ENCODE measurements around the gene GLB1L2.

The GLB1L2 gene

DNA sequence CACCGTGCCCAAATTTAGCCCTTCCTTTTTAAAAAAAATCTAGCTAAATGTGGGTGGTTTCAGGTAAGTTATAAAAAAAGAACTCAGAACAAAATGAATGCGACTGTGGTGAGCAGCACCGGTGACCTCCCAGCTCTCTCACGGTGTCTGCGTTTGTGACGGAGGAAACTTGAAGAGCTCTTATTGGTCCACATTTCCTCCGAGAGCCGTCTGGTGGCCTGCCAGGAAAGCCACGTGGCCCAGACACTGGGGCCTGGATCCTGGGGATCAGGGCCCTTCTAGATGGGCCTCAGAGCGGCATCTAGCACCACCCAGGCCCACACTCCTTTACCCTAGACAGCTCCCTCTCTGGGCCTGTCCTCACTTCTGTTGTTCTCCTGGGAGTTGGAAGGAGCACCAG, 40.7 kb downstream of the GLB1L2 start:
- Histone ChIP-seq H3K4me3 (ENCODE audit: low read depth in 1 of 2, low read length in 2 of 2) (no peak overlapping the region), H3K27me3 (ENCODE audit: control insufficient read depth in 1 of 2, insufficient read depth in 2 of 2, low read length in 2 of 2) (no peaks in the 10 kb centered on the region), H3K27ac (ENCODE audit: low read depth, low read length) (no peak overlapping the region), H3K4me1 (ENCODE audit: insufficient read depth, low read length) (no peaks in the 10 kb centered on the region), H3K9me3 (ENCODE audit: low read length) (no peaks in the 10 kb centered on the region), H3K9ac (ENCODE audit: low read length) (no peak overlapping the region), H3K36me3 (ENCODE audit: insufficient read depth, low read length) (no peaks in the 10 kb centered on the region)

DNA sequence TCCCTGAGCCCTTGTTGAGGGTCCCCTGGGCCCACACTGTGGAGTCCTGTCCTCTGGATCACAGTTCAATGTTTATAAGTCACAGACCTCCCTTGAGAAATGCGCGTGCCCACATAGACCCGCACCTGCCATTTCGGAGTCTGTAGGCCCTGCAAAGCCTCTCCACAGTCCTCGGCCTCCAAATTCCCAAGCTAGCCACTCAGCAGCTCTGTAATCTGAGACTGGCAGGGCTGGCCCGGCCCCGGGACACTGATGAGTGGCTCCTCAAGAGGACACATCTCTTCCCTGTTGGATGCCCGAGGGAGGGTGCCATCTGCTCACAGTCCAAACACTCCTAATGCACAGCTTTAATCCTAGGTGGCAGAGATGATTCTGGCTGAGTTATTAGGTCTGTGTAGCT, 41.2 kb downstream of the GLB1L2 start:
- H3K4me1 ChIP-seq (ENCODE audit: insufficient read depth, low read length), result no peaks in the 10 kb centered on the region
- no peak overlapping the region for H3K9ac ChIP-seq (ENCODE audit: low read length)
- H3K9me3 ChIP-seq (ENCODE audit: low read length), result no peaks in the 10 kb centered on the region
- H3K27ac ChIP-seq (ENCODE audit: low read depth, low read length), result no peak overlapping the region
- no peaks in the 10 kb centered on the region for H3K27me3 ChIP-seq (ENCODE audit: control insufficient read depth in 1 of 2, insufficient read depth in 2 of 2, low read length in 2 of 2)
- no peak overlapping the region for H3K4me3 ChIP-seq (ENCODE audit: low read depth in 1 of 2, low read length in 2 of 2)
- no peaks in the 10 kb centered on the region for H3K36me3 ChIP-seq (ENCODE audit: insufficient read depth, low read length)

DNA sequence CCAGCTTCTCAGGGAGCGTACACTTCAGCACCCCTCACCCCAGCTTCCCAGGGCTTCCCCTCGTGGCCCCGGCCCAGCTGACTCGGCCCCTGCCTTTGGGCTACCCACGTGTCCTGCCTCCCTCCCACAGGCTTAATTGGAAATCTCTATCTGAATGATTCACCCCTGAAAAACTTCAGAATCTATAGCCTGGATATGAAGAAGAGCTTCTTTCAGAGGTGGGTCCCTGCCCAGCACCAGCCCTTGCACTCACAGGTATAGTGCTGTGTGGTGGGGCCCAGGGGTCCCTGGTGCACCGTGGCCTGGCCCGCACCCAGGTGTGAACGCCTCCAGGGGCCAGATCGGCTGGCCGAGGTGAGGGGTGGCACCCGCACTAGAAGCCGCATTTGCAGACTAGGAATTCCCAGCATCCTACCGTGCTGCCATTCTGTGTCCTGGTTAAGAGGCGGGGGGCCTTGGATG, 41.8 kb downstream of the GLB1L2 start:
- Histone ChIP-seq H3K4me3 (ENCODE audit: low read depth in 1 of 2, low read length in 2 of 2) (no peak overlapping the region), H3K36me3 (ENCODE audit: insufficient read depth, low read length) (no peaks in the 10 kb centered on the region), H3K4me1 (ENCODE audit: insufficient read depth, low read length) (no peaks in the 10 kb centered on the region), H3K9ac (ENCODE audit: low read length) (no peak overlapping the region), H3K9me3 (ENCODE audit: low read length) (no peaks in the 10 kb centered on the region), H3K27me3 (ENCODE audit: control insufficient read depth in 1 of 2, insufficient read depth in 2 of 2, low read length in 2 of 2) (no peaks in the 10 kb centered on the region), H3K27ac (ENCODE audit: low read depth, low read length) (no peak overlapping the region)

DNA sequence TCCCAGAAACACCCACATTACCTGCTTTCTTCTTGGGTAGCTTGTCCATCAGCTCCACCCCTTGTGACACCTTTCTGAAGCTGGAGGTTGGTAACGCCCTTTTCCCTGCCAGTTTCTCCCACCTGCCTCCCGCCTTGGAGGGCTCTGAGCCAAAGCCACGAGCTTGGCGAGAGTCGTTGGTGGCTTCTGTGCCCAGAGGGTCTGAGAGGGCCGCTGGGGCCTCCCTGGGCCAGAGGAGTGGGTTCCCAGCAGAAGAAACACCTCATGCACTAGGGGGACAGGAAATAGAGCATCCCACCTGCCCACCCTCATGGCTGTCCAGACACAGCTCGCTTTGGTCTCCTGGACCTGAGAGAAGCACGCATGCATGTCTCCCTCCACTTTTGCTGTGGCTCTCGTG, 42.4 kb downstream of the GLB1L2 start:
- Histone ChIP-seq H3K4me1 (ENCODE audit: insufficient read depth, low read length) (no peaks in the 10 kb centered on the region), H3K9ac (ENCODE audit: low read length) (no peak overlapping the region), H3K27ac (ENCODE audit: low read depth, low read length) (no peak overlapping the region), H3K27me3 (ENCODE audit: control insufficient read depth in 1 of 2, insufficient read depth in 2 of 2, low read length in 2 of 2) (no peaks in the 10 kb centered on the region), H3K9me3 (ENCODE audit: low read length) (no peaks in the 10 kb centered on the region), H3K4me3 (ENCODE audit: low read depth in 1 of 2, low read length in 2 of 2) (no peak overlapping the region), H3K36me3 (ENCODE audit: insufficient read depth, low read length) (no peaks in the 10 kb centered on the region)

DNA sequence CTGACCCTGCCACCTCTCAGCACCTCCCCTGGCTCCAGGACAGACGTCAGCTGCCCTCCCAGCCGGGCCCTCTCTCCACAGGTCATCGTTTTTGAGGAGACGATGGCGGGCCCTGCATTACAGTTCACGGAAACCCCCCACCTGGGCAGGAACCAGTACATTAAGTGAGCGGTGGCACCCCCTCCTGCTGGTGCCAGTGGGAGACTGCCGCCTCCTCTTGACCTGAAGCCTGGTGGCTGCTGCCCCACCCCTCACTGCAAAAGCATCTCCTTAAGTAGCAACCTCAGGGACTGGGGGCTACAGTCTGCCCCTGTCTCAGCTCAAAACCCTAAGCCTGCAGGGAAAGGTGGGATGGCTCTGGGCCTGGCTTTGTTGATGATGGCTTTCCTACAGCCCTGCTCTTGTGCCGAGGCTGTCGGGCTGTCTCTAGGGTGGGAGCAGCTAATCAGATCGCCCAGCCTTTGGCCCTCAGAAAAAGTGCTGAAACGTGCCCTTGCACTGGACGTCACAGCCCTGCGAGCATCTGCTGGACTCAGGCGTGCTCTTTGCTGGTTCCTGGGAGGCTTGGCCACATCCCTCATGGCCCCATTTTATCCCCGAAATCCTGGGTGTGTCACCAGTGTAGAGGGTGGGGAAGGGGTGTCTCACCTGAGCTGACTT, 43.2 kb downstream of the GLB1L2 start:
- no peak overlapping the region for H3K4me3 ChIP-seq (ENCODE audit: low read depth in 1 of 2, low read length in 2 of 2)
- no peaks in the 10 kb centered on the region for H3K9me3 ChIP-seq (ENCODE audit: low read length)
- H3K27ac ChIP-seq (ENCODE audit: low read depth, low read length), result no peak overlapping the region
- H3K9ac ChIP-seq (ENCODE audit: low read length), result no peak overlapping the region
- no peaks in the 10 kb centered on the region for H3K4me1 ChIP-seq (ENCODE audit: insufficient read depth, low read length)
- H3K36me3 ChIP-seq (ENCODE audit: insufficient read depth, low read length), result no peaks in the 10 kb centered on the region
- H3K27me3 ChIP-seq (ENCODE audit: control insufficient read depth in 1 of 2, insufficient read depth in 2 of 2, low read length in 2 of 2), result no peaks in the 10 kb centered on the region

DNA sequence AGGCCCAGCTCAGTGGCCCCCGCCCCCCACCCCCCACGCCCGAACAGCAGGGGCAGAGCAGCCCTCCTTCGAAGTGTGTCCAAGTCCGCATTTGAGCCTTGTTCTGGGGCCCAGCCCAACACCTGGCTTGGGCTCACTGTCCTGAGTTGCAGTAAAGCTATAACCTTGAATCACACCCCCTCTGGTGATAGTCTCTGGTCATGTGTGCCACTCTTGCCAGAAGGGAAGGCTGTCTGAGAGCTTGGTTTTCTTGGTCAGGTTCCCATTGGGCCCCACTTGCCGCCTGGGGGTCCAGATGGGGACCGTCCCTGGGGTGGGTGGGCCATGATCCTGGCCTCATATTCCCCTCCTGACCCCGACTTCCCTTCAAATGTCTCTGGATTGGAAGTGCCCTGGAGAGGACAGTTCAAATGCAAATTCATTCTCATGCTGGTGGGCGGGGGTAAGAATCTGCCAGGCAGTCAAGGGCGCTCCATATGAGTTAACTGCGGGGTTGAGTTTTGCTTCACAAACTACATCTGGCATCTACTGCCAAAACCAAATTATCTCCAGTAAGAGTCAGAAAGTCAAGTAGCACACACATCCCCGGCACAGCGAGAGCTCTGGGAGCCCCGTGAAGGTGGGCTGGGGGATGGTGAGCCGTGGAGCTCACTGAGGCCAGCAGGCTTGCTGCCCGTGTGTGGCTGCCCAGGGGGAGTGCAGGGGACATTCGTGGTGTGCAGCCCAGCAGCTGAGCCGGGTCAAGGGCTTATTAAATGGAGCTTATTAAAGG, 44.5 kb downstream of the GLB1L2 start:
- no peaks in the 10 kb centered on the region for H3K36me3 ChIP-seq (ENCODE audit: insufficient read depth, low read length)
- H3K4me3 ChIP-seq (ENCODE audit: low read depth in 1 of 2, low read length in 2 of 2), result no peak overlapping the region
- no peaks in the 10 kb centered on the region for H3K27me3 ChIP-seq (ENCODE audit: control insufficient read depth in 1 of 2, insufficient read depth in 2 of 2, low read length in 2 of 2)
- H3K4me1 ChIP-seq (ENCODE audit: insufficient read depth, low read length), result no peaks in the 10 kb centered on the region
- no peak overlapping the region for H3K9ac ChIP-seq (ENCODE audit: low read length)
- no peak overlapping the region for H3K27ac ChIP-seq (ENCODE audit: low read depth, low read length)
- no peaks in the 10 kb centered on the region for H3K9me3 ChIP-seq (ENCODE audit: low read length)

DNA sequence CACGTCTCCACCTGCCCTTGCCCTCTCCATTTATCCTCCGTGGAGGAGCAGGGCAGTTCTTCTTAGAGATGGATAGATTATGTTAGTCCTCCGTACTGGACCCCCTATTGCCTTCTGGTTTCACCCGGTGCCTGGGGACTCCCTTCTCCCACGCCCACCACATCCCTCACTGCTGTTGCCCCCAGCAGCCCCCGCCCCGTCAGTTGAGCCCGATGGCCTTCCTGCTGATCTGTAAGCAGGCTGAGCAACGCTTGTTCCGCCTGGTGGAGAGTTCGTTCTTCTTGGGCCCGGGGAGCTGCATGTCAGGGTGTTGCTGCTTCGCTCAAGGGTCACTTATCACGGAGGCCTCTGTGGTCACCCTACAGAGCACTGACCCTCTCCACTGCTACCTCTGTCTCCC, 46.1 kb downstream of the GLB1L2 start:
- no peaks in the 10 kb centered on the region for H3K36me3 ChIP-seq (ENCODE audit: insufficient read depth, low read length)
- H3K9ac ChIP-seq (ENCODE audit: low read length), result no peak overlapping the region
- no peaks in the 10 kb centered on the region for H3K4me1 ChIP-seq (ENCODE audit: insufficient read depth, low read length)
- no peak overlapping the region for H3K27ac ChIP-seq (ENCODE audit: low read depth, low read length)
- H3K27me3 ChIP-seq (ENCODE audit: control insufficient read depth in 1 of 2, insufficient read depth in 2 of 2, low read length in 2 of 2), result no peaks in the 10 kb centered on the region
- no peaks in the 10 kb centered on the region for H3K9me3 ChIP-seq (ENCODE audit: low read length)
- no peak overlapping the region for H3K4me3 ChIP-seq (ENCODE audit: low read depth in 1 of 2, low read length in 2 of 2)

DNA sequence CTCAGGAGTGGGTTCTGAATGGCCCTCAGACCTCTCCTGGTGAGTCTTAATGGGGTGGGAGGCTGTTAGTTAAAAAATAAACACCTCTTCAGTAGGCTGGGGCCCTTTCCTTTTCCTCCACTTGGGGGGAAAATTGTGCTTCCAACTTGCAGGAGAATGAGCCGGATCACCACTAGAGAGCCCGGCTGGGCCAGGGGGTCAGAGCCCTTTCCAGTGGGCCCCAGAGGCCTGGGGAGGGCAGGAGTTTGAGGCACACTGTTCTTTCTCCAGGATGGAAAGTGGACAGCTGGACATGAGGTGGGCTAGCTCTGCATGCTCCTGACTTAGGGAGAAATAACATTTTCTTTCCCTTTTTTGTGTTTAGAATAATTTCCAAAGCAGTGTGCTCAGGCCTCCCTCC, 47.5 kb downstream of the GLB1L2 start:
- H3K4me3 ChIP-seq (ENCODE audit: low read depth in 1 of 2, low read length in 2 of 2), result no peak overlapping the region
- no peaks in the 10 kb centered on the region for H3K27me3 ChIP-seq (ENCODE audit: control insufficient read depth in 1 of 2, insufficient read depth in 2 of 2, low read length in 2 of 2)
- no peaks in the 10 kb centered on the region for H3K36me3 ChIP-seq (ENCODE audit: insufficient read depth, low read length)
- H3K9ac ChIP-seq (ENCODE audit: low read length), result no peak overlapping the region
- H3K4me1 ChIP-seq (ENCODE audit: insufficient read depth, low read length), result no peaks in the 10 kb centered on the region
- H3K27ac ChIP-seq (ENCODE audit: low read depth, low read length), result no peak overlapping the region
- no peaks in the 10 kb centered on the region for H3K9me3 ChIP-seq (ENCODE audit: low read length)

DNA sequence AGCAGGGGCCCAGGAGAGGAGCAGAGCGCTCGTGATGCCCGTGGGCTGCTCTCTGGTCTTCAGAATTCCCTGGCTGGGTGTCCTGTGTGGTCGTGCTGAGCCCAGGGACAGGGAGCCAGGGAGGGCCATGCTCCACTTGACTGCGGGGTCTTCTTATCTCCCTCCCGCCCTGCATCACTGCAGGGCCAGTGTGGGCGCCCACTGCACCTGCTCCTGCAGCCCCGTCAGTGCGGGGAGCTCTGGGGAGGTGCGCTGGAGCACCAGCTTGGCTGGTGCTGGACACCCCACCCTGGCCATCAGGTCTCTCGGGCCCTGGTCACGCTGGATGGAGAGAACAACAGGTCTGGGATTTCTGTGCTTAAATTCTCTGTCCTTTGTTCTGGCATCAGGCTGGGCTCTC, 48.4 kb downstream of the GLB1L2 start:
- Histone ChIP-seq H3K4me3 (ENCODE audit: low read depth in 1 of 2, low read length in 2 of 2) (no peak overlapping the region), H3K27me3 (ENCODE audit: control insufficient read depth in 1 of 2, insufficient read depth in 2 of 2, low read length in 2 of 2) (peaks cover 0 to 2% of the 10 kb centered on the region in 2 donors), H3K9ac (ENCODE audit: low read length) (no peak overlapping the region), H3K36me3 (ENCODE audit: insufficient read depth, low read length) (no peaks in the 10 kb centered on the region), H3K4me1 (ENCODE audit: insufficient read depth, low read length) (no peaks in the 10 kb centered on the region), H3K27ac (ENCODE audit: low read depth, low read length) (no peak overlapping the region), H3K9me3 (ENCODE audit: low read length) (no peaks in the 10 kb centered on the region)

DNA sequence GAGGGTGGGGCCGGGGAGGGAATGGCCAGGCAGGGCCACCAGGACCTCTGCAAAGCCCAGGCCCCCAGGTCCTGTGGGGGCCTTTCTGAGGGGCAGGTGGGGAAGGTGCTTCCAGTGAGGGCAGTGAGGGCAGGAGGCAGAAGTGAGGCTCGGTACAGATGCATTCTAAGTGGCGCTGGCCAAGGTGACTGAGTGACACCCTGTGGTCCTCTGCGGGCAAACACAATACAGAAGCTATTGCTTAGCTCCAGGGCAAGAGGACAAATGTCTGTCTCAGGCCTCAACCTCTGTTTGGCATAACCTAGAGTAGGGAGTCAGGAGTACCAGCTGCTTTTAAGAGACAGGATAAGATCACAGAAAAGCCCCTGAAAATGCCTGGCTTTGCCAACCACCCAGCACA, 49.0 kb downstream of the GLB1L2 start:
- H3K36me3 ChIP-seq (ENCODE audit: insufficient read depth, low read length), result no peaks in the 10 kb centered on the region
- no peaks in the 10 kb centered on the region for H3K4me1 ChIP-seq (ENCODE audit: insufficient read depth, low read length)
- H3K27me3 ChIP-seq (ENCODE audit: control insufficient read depth in 1 of 2, insufficient read depth in 2 of 2, low read length in 2 of 2), result peaks cover 0 to 8% of the 10 kb centered on the region in 2 donors
- H3K9ac ChIP-seq (ENCODE audit: low read length), result no peak overlapping the region
- H3K9me3 ChIP-seq (ENCODE audit: low read length), result no peaks in the 10 kb centered on the region
- H3K4me3 ChIP-seq (ENCODE audit: low read depth in 1 of 2, low read length in 2 of 2), result no peak overlapping the region
- no peak overlapping the region for H3K27ac ChIP-seq (ENCODE audit: low read depth, low read length)

DNA sequence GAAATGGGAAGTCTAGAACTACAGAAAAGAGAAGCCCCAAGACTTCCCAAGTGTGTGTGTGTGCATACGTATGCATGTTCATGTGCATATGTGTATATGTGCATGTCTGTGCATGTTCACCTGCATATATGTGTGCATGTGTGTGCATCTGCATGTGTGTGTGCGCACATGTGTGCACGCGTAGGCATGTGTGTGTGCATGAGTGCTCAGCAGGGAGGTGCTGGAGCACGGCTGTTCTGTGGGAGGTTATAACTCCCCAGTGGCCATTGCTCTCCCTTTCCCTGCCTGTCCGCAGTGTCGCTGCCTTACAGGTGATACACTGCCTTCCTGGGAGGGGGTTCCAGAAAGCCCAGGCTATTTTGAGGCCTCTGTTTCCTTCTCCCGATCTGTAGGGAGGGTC, 50.5 kb downstream of the GLB1L2 start:
- Histone ChIP-seq H3K4me3 (ENCODE audit: low read depth in 1 of 2, low read length in 2 of 2) (no peak overlapping the region), H3K4me1 (ENCODE audit: insufficient read depth, low read length) (no peaks in the 10 kb centered on the region), H3K9me3 (ENCODE audit: low read length) (no peaks in the 10 kb centered on the region), H3K27me3 (ENCODE audit: control insufficient read depth in 1 of 2, insufficient read depth in 2 of 2, low read length in 2 of 2) (peaks cover 0 to 12% of the 10 kb centered on the region in 2 donors), H3K27ac (ENCODE audit: low read depth, low read length) (no peak overlapping the region), H3K36me3 (ENCODE audit: insufficient read depth, low read length) (no peaks in the 10 kb centered on the region), H3K9ac (ENCODE audit: low read length) (no peak overlapping the region)

DNA sequence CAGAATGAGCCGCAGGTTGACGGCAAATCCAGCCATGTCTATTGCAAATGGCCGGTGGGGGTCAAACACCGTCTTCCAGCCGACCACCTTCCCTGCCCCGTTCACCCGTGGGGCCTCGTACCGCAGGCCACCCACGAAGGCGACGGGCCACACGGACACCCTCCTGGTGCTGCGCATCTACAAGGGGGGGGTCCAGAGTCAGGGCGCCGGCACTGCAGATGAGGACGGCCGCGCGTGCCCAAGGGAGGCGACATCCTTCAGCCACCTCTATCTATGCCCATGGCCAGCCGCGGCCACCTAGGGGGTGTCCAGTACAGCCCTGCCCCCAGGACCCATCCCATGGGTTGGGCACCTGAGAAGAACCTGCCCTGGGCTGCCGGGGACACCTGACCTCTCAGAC, 51.0 kb downstream of the GLB1L2 start:
- peaks cover 0 to 13% of the 10 kb centered on the region in 2 donors for H3K27me3 ChIP-seq (ENCODE audit: control insufficient read depth in 1 of 2, insufficient read depth in 2 of 2, low read length in 2 of 2)
- H3K4me1 ChIP-seq (ENCODE audit: insufficient read depth, low read length), result no peaks in the 10 kb centered on the region
- no peak overlapping the region for H3K4me3 ChIP-seq (ENCODE audit: low read depth in 1 of 2, low read length in 2 of 2)
- H3K36me3 ChIP-seq (ENCODE audit: insufficient read depth, low read length), result no peaks in the 10 kb centered on the region
- no peak overlapping the region for H3K27ac ChIP-seq (ENCODE audit: low read depth, low read length)
- no peak overlapping the region for H3K9ac ChIP-seq (ENCODE audit: low read length)
- H3K9me3 ChIP-seq (ENCODE audit: low read length), result no peaks in the 10 kb centered on the region
